OCI-LY1 (cell line): ENCODE data around the gene UBE2F.

Experiments used
- H2AFZ ChIP-seq: fragments of 200-600 bp; sonication (generic), shearing (Covaris generic); 2 replicates; pipeline ENCODE4 v1.6.0; 2014; ENCODE audit warnings: antibody characterized with exemption, mild to moderate bottlenecking, low read length
- H3F3A ChIP-seq: fragments of 200-600 bp; sonication (generic), shearing (Covaris generic); 2 replicates; pipeline ENCODE4 v1.6.0; 2014; ENCODE audit warnings: mild to moderate bottlenecking, antibody characterized with exemption, low read length, moderate library complexity; ENCODE audit not compliant: insufficient read depth
- H3K27ac ChIP-seq: fragments of 200-600 bp; sonication (generic); 2 replicates; pipeline ENCODE4 v1.5.1; 2014; ENCODE audit warnings: low read length, mixed run types, mild to moderate bottlenecking, low read depth; ENCODE audit not compliant: poor library complexity, severe bottlenecking
- H3K27me3 ChIP-seq: fragments of 200-600 bp; sonication (generic); 2 replicates; pipeline ENCODE4 v1.6.0; 2014; ENCODE audit warnings: antibody characterized with exemption, mild to moderate bottlenecking, low read length, moderate library complexity; ENCODE audit not compliant: insufficient read depth
- H3K36me3 ChIP-seq: fragments of 200-600 bp; sonication (generic); 2 replicates; pipeline ENCODE4 v1.6.1; 2014; ENCODE audit warnings: mild to moderate bottlenecking, antibody characterized with exemption, low read length, moderate library complexity, mixed read lengths; ENCODE audit not compliant: insufficient read depth
- H3K4me1 ChIP-seq: fragments of 200-600 bp; sonication (generic); 2 replicates; pipeline ENCODE4 v1.5.1; 2014; ENCODE audit warnings: mild to moderate bottlenecking, low read length, moderate library complexity; ENCODE audit not compliant: insufficient read depth, severe bottlenecking
- H3K4me2 ChIP-seq: fragments of 200-600 bp; sonication (generic), shearing (Covaris generic); 2 replicates; pipeline ENCODE4 v1.6.1; 2014; ENCODE audit warnings: low read length
- H3K4me3 ChIP-seq: fragments of 200-600 bp; sonication (generic); 2 replicates; pipeline ENCODE4 v1.5.1; 2014; ENCODE audit warnings: low read length, low read depth, mild to moderate bottlenecking, mixed read lengths; ENCODE audit not compliant: poor library complexity, severe bottlenecking
- H3K79me2 ChIP-seq: fragments of 200-600 bp; shearing (Covaris generic); 2 replicates; pipeline ENCODE4 v1.6.1; 2016; ENCODE audit warnings: mixed run types, low read length, mixed read lengths; ENCODE audit not compliant: insufficient read depth
- H3K9ac ChIP-seq: fragments of 200-600 bp; sonication (generic), shearing (Covaris generic); 2 replicates; pipeline ENCODE4 v1.6.1; 2014; ENCODE audit warnings: mild to moderate bottlenecking, low read length, mixed read lengths
- H3K9me2 ChIP-seq: fragments of 200-600 bp; sonication (generic), shearing (Covaris generic); 2 replicates; pipeline ENCODE4 v1.6.1; 2014; ENCODE audit warnings: low read depth, mild to moderate bottlenecking, low read length, mixed read lengths
- H3K9me3 ChIP-seq: fragments of 200-600 bp; shearing (Covaris generic); 2 replicates; pipeline ENCODE4 v1.6.1; 2014; ENCODE audit warnings: low read length, mixed read lengths
- H4K20me1 ChIP-seq: fragments of 200-600 bp; sonication (generic), shearing (Covaris generic); 2 replicates; pipeline ENCODE4 v1.6.0; 2016; ENCODE audit warnings: mild to moderate bottlenecking, low read length; ENCODE audit not compliant: insufficient read depth
- EZH2 ChIP-seq: fragments of 200-600 bp; sonication (generic), shearing (Covaris generic); IDR thresholded peaks from 2 replicates; pipeline ENCODE4 v1.8.0; 2017; ENCODE audit warnings: borderline replicate concordance, mixed run types, mild to moderate bottlenecking, antibody characterized with exemption, low read length, moderate library complexity, mixed read lengths
- TF ChIP-seq, protein P1 (sequence below): fragments of 200-600 bp; sonication (generic), shearing (Covaris generic); IDR thresholded peaks from 2 replicates; pipeline ENCODE4 v1.5.1; 2017; ENCODE audit warnings: mild to moderate bottlenecking, antibody characterized with exemption, low read length, moderate library complexity, mixed read lengths

Gene UBE2F

DNA sequence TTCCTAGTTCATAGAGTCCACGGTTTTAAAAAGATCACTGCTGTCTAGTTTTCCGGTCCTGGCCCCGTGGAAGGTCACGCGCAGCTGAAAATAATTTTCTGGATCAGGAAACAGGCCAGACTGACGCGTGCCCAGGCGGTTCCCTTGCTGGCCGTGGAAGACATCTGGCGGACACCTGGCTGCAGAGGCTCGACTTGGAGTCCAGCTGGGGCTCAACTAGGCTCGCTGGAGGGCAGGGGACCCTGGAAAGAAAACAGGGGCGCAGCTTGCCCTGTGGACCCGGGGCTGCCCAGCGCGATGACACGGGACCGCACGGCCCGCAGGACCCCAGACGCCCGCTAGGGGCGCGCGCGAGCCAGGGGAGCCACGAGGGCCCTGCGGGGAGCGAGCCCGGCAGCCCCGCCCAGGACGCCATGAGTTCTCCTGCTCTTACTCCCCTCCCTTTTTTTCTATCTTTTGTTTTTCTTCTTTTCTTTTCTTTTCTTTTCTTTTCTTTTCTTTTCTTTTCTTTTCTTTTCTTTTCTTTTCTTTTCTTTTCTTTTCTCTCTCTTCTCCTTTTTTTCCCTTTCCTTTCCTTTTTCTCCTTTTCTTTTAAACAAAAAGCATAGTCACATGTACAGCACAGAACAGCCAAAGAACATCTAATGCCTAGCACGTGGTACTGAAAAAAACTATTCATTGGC lies 43.2 kb upstream of the UBE2F start:
- H3K9ac ChIP-seq: no peak overlapping the region
- H3K27me3 ChIP-seq: peaks cover 9% of the 10 kb centered on the region; the same call in 1 of the 2 replicates
- H3K9me2 ChIP-seq: no peaks in the 10 kb centered on the region
- peak overlapping the region; percentile 35; the same call in 1 of the 2 replicates for H3K4me2 ChIP-seq
- no peaks in the 10 kb centered on the region for H3K9me3 ChIP-seq
- no peak overlapping the region for H2AFZ ChIP-seq
- TF ChIP-seq, protein P1, sequence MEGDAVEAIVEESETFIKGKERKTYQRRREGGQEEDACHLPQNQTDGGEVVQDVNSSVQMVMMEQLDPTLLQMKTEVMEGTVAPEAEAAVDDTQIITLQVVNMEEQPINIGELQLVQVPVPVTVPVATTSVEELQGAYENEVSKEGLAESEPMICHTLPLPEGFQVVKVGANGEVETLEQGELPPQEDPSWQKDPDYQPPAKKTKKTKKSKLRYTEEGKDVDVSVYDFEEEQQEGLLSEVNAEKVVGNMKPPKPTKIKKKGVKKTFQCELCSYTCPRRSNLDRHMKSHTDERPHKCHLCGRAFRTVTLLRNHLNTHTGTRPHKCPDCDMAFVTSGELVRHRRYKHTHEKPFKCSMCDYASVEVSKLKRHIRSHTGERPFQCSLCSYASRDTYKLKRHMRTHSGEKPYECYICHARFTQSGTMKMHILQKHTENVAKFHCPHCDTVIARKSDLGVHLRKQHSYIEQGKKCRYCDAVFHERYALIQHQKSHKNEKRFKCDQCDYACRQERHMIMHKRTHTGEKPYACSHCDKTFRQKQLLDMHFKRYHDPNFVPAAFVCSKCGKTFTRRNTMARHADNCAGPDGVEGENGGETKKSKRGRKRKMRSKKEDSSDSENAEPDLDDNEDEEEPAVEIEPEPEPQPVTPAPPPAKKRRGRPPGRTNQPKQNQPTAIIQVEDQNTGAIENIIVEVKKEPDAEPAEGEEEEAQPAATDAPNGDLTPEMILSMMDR: peak; percentile 73
- no peak for TF ChIP-seq EZH2
- no peak overlapping the region for H3K4me3 ChIP-seq
- no peak overlapping the region for H3K27ac ChIP-seq
- H3F3A ChIP-seq: no peaks in the 10 kb centered on the region
- H3K4me1 ChIP-seq: no peaks in the 10 kb centered on the region
- H3K36me3 ChIP-seq: no peaks in the 10 kb centered on the region
- H4K20me1 ChIP-seq: no peaks in the 10 kb centered on the region
- H3K79me2 ChIP-seq: no peaks in the 10 kb centered on the region

DNA sequence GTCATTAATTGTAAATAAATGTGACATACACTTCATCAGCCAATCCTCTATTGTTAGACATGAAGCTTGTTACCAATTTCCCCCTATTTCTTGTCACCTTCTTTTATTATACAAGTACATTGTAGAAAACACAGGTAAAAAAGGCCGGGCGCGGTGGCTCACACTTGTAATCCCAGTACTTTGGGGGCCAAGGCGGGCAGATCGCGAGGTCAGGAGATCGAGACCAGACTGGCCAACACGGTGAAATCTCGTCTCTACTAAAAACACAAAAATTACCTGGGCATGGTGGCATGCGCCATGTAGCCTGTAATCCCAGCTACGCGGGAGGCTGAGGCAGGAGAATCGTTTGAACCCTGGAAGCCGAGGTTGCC lies 42.7 kb upstream of the UBE2F start:
- no peak for TF ChIP-seq EZH2
- TF ChIP-seq, protein P1: no peak
- Histone ChIP-seq H3K36me3 (no peaks in the 10 kb centered on the region), H3K9ac (no peak overlapping the region), H3K27ac (no peak overlapping the region), H3K4me3 (no peak overlapping the region), H4K20me1 (no peaks in the 10 kb centered on the region), H3K9me3 (no peaks in the 10 kb centered on the region), H3K79me2 (no peaks in the 10 kb centered on the region), H2AFZ (no peak overlapping the region), H3K4me2 (no peak overlapping the region), H3K27me3 (peaks cover 9% of the 10 kb centered on the region; the same call in 1 of the 2 replicates), H3K9me2 (no peaks in the 10 kb centered on the region), H3F3A (no peaks in the 10 kb centered on the region), H3K4me1 (no peaks in the 10 kb centered on the region)

- Histone ChIP-seq H3F3A (no peaks in the 10 kb centered on the region), H3K4me3 (no peak overlapping the region), H2AFZ (no peak overlapping the region), H3K4me1 (no peaks in the 10 kb centered on the region), H3K36me3 (no peaks in the 10 kb centered on the region; the same call in 1 of the 2 replicates), H3K9ac (no peak overlapping the region), H3K79me2 (no peaks in the 10 kb centered on the region), H4K20me1 (no peaks in the 10 kb centered on the region), H3K9me2 (no peaks in the 10 kb centered on the region), H3K4me2 (no peak overlapping the region), H3K27me3 (peaks cover 9% of the 10 kb centered on the region; the same call in 1 of the 2 replicates), H3K9me3 (peaks cover 7% of the 10 kb centered on the region; the same call in 1 of the 2 replicates), H3K27ac (no peak overlapping the region)
- no peak for TF ChIP-seq EZH2
- TF ChIP-seq, protein P1: no peak
Observed at GRCh38 chr2:237927135-237927534, 39.7 kb upstream of the UBE2F start.
